HG02610 (cell line): ENCODE data around the gene ADAMTS10.
"Not testable (repeated sequence)": the region's sequence is repeated elsewhere in the genome, so short reads cannot be mapped to it uniquely, and the experiment has no call there.

ENCODE experiments used
- ATAC-seq: cut with Tn5 transposase; IDR thresholded peaks from one replicate; pipeline ENCODE4 v1.9.1; 2021; ENCODE audit warnings: mild to moderate bottlenecking, moderate library complexity; ENCODE audit not compliant: unreplicated experiment

The ADAMTS10 gene

GRCh38 chr19:8566855-8567254 is 43.7 kb downstream of the ADAMTS10 start:
- no peak for ATAC-seq

- ATAC-seq = not testable (repeated sequence)
These were observed 45.6 kb downstream of the ADAMTS10 start for GRCh38 chr19:8564866-8565265.

DNA sequence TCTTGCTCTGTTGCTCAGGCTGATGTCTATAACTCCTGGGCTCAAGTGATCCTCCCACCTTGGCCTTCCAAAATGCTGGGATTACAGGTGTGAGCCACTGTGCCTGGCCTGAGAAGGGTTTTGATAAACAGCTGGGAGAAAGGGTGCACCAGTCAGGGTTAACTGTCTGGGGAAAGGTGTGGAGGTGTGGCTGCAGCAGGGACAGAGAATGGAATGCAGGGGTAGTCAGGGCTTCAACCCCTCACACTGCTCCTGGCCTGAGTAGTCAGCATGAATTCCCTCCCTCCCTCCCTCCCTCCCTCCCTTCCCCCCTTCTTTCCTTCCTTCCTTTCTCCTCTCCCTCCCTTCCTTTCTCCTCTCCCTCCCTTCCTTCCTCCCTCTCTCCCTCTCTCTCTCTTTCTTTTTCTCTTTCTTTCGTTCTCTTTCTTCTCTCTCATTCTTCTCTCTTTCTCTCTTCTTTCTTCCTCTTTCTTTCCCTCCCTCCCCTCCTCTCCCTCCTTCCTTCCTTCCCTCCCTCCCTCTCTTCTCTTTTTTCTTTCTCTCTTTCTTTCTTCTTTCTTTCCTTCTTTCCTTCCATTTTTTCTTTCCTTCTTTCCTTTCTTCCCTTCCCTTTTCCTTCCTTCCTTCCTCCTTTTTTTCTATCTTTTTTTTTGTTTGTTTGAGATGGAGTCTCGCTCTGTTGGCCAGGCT is 49.3 kb downstream of the ADAMTS10 start:
- no peak for ATAC-seq

DNA sequence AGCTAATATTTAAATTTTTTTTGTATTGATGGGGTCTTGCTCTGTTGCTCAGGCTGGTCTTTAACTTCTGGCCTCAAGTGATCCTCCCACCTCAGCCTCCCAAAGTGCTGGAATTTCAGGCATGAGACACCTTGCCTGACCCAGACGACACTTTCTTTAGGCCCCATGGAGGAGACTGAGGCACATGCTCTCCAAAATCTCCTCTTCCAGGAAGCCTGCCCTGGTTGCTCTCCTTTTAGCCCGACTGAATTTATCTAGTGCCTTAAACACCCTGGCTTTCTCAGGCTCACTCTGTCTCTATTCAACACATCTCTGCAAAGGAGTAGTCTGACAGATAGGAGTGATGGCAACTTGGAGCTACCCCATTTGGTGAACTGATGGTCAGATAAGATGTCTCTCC is 52.2 kb downstream of the ADAMTS10 start:
- no peak for ATAC-seq

GRCh38 chr19:8557642-8558238 is 52.8 kb downstream of the ADAMTS10 start:
- no peak for ATAC-seq

- ATAC-seq = not testable (repeated sequence)
These were observed 56.8 kb downstream of the ADAMTS10 start for GRCh38 chr19:8553729-8554128.

DNA sequence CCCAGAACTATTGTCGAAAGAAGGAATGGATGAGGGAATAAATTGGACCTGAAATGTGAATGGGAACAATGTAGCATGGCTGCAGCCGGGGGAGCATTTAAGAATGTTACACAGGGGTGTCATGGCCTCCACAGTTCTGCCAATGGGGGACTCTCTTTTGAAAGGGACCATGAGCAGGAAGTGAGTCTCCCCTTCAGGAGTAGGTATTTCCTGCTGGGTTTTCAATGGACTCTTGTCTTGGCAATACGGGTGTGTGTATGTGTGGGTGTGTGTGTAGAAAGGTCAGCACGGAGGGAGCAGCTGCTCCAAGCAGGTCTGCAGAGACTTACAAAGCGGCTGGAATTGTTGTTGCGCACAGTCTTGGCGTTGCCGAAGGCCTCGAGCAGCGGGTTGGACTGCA is 57.7 kb downstream of the ADAMTS10 start:
- ATAC-seq = no peak

DNA sequence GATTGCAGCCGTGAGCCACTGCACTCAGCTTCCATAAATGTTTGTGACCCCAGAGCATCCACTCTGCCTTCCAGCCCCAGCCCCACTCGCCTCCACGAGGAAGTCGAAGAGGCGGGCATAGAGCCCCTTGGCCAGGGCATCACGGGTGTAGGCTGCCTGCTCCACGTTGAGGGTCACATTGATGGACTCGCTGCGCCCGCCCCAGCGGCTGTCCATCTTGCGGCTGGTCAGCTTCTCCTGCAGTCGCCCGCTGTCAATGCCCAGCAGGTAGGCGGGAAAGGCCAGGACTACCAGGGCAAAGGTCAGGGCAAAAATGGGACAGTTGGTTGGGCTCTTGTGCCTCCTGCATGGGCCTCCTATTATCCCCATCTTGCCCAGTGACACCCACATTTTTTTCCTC is 60.4 kb downstream of the ADAMTS10 start:
- ATAC-seq = no peak

- ATAC-seq = no peak
These were observed 64.8 kb downstream of the ADAMTS10 start for GRCh38 chr19:8545743-8546142.

DNA sequence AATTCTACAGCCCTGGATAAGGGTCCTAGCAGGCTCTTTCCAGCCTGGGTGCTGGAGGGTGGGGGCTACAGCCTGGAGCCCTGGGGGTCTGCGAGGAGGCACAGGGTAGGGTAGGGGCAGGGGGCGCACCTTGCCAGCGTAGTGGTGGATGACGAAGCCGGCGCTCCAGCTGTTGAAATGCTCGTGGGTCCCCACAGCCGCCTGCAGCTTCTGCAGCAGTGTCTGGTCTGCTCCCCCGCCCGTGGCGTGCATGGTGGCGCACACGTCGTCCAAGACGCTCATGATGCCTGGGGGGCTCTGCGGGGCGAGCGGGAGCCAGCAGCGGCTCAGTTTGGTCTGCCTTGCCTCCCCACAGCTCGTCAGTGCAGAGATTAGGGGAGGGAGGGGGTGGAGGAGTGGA is 66.3 kb downstream of the ADAMTS10 start:
- no peak for ATAC-seq

DNA sequence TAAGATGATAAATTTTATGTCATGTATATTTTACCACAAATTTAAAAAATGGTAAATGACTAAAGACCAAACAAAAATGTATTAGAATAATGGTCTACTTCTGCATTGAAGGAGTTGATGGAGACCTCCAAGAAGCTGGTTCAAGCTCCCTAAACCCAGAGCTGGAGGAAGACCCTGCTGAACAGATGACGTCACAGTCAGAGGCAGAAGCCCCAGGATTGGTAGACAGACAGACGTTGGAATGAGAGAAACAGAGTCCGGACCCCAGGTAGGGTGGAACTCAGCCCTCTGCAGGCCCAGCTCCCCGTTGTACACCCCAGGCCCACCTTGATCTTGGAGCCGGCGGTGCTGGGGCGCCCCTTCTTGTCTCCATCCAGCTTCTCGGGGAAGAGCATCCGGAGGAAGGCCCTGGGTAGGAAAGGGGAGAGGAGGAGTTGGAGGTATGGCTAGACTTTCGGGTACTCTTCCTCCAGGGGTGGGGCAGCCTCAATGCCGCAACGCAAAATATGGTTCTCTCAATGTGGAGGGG is 70.8 kb downstream of the ADAMTS10 start:
- ATAC-seq = no peak

- ATAC-seq = no peak
These were observed 73.4 kb downstream of the ADAMTS10 start for GRCh38 chr19:8537099-8537498.

DNA sequence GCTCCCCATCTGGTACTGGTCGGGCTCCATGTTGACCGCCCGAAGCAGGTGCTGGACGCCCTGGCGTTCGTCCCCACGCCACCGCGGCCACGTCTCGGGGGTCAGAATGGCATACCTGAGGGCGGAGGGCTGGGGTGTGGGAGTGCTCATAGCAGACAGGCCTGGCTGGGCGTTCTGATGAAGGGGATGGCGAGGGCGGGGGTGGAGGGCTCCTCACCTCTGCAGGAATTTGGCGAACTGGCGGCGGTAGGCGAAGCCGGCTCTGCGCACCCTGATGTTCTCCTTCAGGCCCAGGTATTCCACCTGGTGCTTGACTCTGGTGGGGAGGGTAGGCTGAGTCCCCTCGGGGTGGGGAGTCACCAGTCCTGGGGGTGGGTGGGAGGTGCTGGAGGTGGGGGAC is 74.2 kb downstream of the ADAMTS10 start:
- no peak for ATAC-seq

DNA sequence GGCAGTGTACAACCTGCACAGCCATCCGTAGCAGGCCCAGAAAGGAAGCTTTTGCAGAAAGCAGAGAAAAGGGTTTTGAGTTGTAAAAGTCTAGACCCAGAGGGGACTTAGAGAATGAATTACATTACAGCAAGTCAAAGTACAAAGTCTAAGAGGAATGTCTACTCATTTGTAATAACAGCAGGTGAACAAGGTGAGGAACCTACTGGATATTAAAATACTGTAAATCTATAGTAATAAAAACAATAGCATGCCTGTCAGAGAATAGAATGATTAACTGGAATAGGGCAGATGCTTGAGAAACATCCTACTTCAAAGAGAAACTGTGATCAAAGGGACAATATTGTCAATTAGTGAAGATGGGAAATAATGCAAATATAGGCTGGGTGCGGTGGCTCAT is 78.3 kb downstream of the ADAMTS10 start:
- no peak for ATAC-seq

- no peak for ATAC-seq
These were observed 79.0 kb downstream of the ADAMTS10 start for GRCh38 chr19:8531470-8531869.
